ENCODE data around the gene CRHR1.

CRHR1 gene

GRCh38 chr17:45784293-45784740 is at the start of gene CRHR1:
CRHR1 (plus strand) TSS chr17:45784320; CDS start chr17:45784545, 225 bp downstream.
- no peak for DNase-seq (ENCODE audit: extremely low read depth, low read depth)
- no peak for TF ChIP-seq CTCF (IDR thresholded peaks at IDR 0.05; ENCODE audit: low read depth, low read length, missing control alignments)
- peak within 1 kb of the TSS; percentile 5; the same call in 1 of the 2 replicates for H3K4me3 ChIP-seq (replicated peaks; ENCODE audit: low read depth, low read length)

DNA sequence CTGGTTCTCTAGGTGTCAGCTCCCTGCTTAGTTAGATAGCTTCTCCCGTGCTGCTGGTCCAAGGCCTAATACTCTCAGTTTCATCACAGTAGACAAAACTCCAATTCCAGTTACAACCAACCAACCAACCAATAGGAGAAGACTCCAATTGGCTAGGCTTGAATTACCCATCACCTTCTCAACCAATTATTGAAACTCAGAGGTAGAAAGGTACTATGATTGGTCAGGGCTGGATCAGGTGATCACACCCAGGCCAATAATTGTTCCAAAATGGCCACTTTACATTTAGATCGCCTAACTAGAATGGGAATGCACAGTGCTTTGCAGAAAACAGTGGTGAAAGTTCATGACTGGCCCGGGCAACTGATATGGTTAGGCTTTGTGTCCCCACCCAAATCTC is 49.5 kb upstream of the CRHR1 start:
- no peak for DNase-seq (ENCODE audit: extremely low read depth, low read depth)
- no peak overlapping the region for H3K4me3 ChIP-seq (replicated peaks; ENCODE audit: low read depth, low read length)
- no peak for TF ChIP-seq CTCF (IDR thresholded peaks at IDR 0.05; ENCODE audit: low read depth, low read length, missing control alignments)

- no peak overlapping the region for H3K4me3 ChIP-seq (replicated peaks; ENCODE audit: low read depth, low read length)
- no peak for DNase-seq (ENCODE audit: extremely low read depth, low read depth)
- no peak for TF ChIP-seq CTCF (IDR thresholded peaks at IDR 0.05; ENCODE audit: low read depth, low read length, missing control alignments)
Observed at GRCh38 chr17:45735488-45735887, 48.6 kb upstream of the CRHR1 start.

GRCh38 chr17:45739786-45740185 is 44.3 kb upstream of the CRHR1 start:
- no peak overlapping the region for H3K4me3 ChIP-seq (replicated peaks; ENCODE audit: low read depth, low read length)
- DNase-seq (ENCODE audit: extremely low read depth, low read depth): no peak
- TF ChIP-seq CTCF (IDR thresholded peaks at IDR 0.05; ENCODE audit: low read depth, low read length, missing control alignments): no peak

DNA sequence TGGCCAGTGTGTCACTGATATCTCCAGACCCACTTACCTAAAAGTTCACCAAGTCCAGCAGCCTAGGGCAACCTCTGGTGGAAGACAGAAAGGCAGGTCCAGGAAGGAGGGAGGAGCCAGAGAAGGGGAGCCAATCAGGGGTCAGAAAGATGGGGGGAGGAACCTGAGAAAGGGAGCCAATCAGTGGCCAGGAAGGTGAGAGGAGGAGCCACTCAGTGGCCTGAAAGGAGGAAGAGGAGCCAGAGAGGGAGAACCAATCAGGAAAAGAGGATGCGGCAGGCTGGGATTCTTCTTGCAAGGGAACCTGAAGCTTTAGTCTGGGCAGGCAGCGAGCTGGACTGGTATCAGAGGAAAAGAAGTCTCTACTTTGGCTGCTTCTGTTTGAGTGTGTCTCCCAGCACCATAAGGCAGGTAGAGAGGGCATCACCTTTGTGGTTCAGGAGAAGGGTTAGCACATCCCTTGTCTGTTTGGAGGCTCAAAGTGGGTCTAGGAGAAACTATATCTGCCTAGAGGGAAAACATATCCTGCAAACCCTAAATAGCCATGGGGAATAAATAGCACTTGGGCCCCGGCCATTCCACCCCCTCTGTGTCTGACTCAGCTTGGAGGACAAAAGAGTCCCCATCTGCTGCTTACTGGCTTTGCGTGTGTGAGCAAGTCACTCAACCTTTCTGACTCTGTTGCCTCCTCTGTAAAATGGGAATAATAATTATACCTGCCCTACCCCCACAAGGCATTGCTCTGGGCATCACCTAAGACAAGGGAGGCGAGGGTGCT is 43.4 kb upstream of the CRHR1 start:
- no peak overlapping the region for H3K4me3 ChIP-seq (replicated peaks; ENCODE audit: low read depth, low read length)
- no peak for TF ChIP-seq CTCF (IDR thresholded peaks at IDR 0.05; ENCODE audit: low read depth, low read length, missing control alignments)
- peak; percentile 14 for DNase-seq (ENCODE audit: extremely low read depth, low read depth)

GRCh38 chr17:45742251-45742650 is 41.9 kb upstream of the CRHR1 start:
- H3K4me3 ChIP-seq (replicated peaks; ENCODE audit: low read depth, low read length): no peak overlapping the region
- TF ChIP-seq CTCF (IDR thresholded peaks at IDR 0.05; ENCODE audit: low read depth, low read length, missing control alignments): no peak
- no peak for DNase-seq (ENCODE audit: extremely low read depth, low read depth)
